Measurements from ENCODE around the gene MED16. TPM values are rescaled to one million over a fixed set of nuclear protein-coding genes. Genes with fewer than 3 reads are reported as not detected.
"Not testable (repeated sequence)": the region's sequence is repeated elsewhere in the genome, so short reads cannot be mapped to it uniquely, and the experiment has no call there.

The MED16 gene
- total RNA-seq, 1 experiment from 2014 or later = 69.1 TPM

- H3K4me1 Mint-ChIP-seq (ENCODE audit: low read depth, unreplicated experiment) = no peaks in the 10 kb centered on the region
- no peak for DNase-seq
- Histone ChIP-seq H3K4me3 (ENCODE audit: low read depth, low read length) (no peak overlapping the region), H3K4me1 (peaks cover 14% of the 10 kb centered on the region), H3K36me3 (ENCODE audit: control insufficient read depth, insufficient read depth, low read length) (0 out of 2 replicates have a peak, but pooled peaks cover 1% of the 10 kb centered on the region), H3K27me3 (replicated peaks; ENCODE audit: control insufficient read depth, insufficient read depth, low read length) (no peaks in the 10 kb centered on the region), H3K9me3 (no peaks in the 10 kb centered on the region)
- CTCF ChIA-PET = interaction anchor here (0.7 to 1.0 kb wide), 2 partner anchors 102 to 105 kb away, joined by 3 to 4 read pairs; no protein-coding TSS in a partner anchor
- intact Hi-C loops (cut with micrococcal nuclease; ENCODE audit: unreplicated experiment) = no loop called here
- H3K27me3 Mint-ChIP-seq (ENCODE audit: insufficient read depth, unreplicated experiment) = no peaks in the 10 kb centered on the region
- POLR2A ChIA-PET = no interaction called here
- BruUV-seq (replicated peaks) = no TSS peak
- no peak overlapping the region for H3K4me3 Mint-ChIP-seq (ENCODE audit: unreplicated experiment)
- peaks cover 53% of the 10 kb centered on the region for H3K36me3 Mint-ChIP-seq (ENCODE audit: insufficient read depth, unreplicated experiment)
- TF ChIP-seq CTCF (IDR thresholded peaks at IDR 0.05; ENCODE audit: insufficient read depth in 1 of 2, low read depth in 1 of 2, low read length in 1 of 2, severe bottlenecking in 1 of 2, unreplicated experiment in 1 of 2) = no peak
- no peak overlapping the region for H3K27ac Mint-ChIP-seq (ENCODE audit: unreplicated experiment)
- H3K9me3 Mint-ChIP-seq (ENCODE audit: unreplicated experiment) = no peaks in the 10 kb centered on the region
Observed at GRCh38 chr19:879711-880438, 13.1 kb downstream of the MED16 start.

- H3K4me1 Mint-ChIP-seq (ENCODE audit: low read depth, unreplicated experiment); H3K4me3 ChIP-seq (ENCODE audit: low read depth, low read length); H3K9me3 ChIP-seq; POLR2A ChIA-PET; intact Hi-C loops (cut with micrococcal nuclease; ENCODE audit: unreplicated experiment); H3K36me3 ChIP-seq (ENCODE audit: control insufficient read depth, insufficient read depth, low read length); DNase-seq; H3K9me3 Mint-ChIP-seq (ENCODE audit: unreplicated experiment); H3K4me3 Mint-ChIP-seq (ENCODE audit: unreplicated experiment); H3K4me1 ChIP-seq; H3K27me3 ChIP-seq (replicated peaks; ENCODE audit: control insufficient read depth, insufficient read depth, low read length); BruUV-seq (replicated peaks); H3K27me3 Mint-ChIP-seq (ENCODE audit: insufficient read depth, unreplicated experiment): not testable (repeated sequence)
- Mint-ChIP-seq H3K27ac (ENCODE audit: unreplicated experiment) (peak overlapping the region; percentile 39), H3K36me3 (ENCODE audit: insufficient read depth, unreplicated experiment) (peaks cover 49% of the 10 kb centered on the region)
- CTCF ChIA-PET = interaction anchor here (0.7 to 1.0 kb wide), 2 partner anchors 103 to 106 kb away, joined by 3 to 4 read pairs; no protein-coding TSS in a partner anchor
Observed at GRCh38 chr19:878751-879561, 14.0 kb downstream of the MED16 start.

- H3K4me1 ChIP-seq; H3K27ac Mint-ChIP-seq (ENCODE audit: unreplicated experiment); H3K4me3 ChIP-seq (ENCODE audit: low read depth, low read length); DNase-seq; H3K4me3 Mint-ChIP-seq (ENCODE audit: unreplicated experiment); POLR2A ChIA-PET; H3K27me3 ChIP-seq (replicated peaks; ENCODE audit: control insufficient read depth, insufficient read depth, low read length); intact Hi-C loops (cut with micrococcal nuclease; ENCODE audit: unreplicated experiment); BruUV-seq (replicated peaks); H3K36me3 ChIP-seq (ENCODE audit: control insufficient read depth, insufficient read depth, low read length); H3K4me1 Mint-ChIP-seq (ENCODE audit: low read depth, unreplicated experiment); H3K9me3 Mint-ChIP-seq (ENCODE audit: unreplicated experiment); CTCF ChIA-PET; H3K9me3 ChIP-seq; H3K27me3 Mint-ChIP-seq (ENCODE audit: insufficient read depth, unreplicated experiment): not testable (repeated sequence)
- peaks cover 48% of the 10 kb centered on the region for H3K36me3 Mint-ChIP-seq (ENCODE audit: insufficient read depth, unreplicated experiment)
Observed at GRCh38 chr19:877992-878660, 14.9 kb downstream of the MED16 start.
